Measurements from ENCODE around the gene TMEM41A.

Gene TMEM41A

DNA sequence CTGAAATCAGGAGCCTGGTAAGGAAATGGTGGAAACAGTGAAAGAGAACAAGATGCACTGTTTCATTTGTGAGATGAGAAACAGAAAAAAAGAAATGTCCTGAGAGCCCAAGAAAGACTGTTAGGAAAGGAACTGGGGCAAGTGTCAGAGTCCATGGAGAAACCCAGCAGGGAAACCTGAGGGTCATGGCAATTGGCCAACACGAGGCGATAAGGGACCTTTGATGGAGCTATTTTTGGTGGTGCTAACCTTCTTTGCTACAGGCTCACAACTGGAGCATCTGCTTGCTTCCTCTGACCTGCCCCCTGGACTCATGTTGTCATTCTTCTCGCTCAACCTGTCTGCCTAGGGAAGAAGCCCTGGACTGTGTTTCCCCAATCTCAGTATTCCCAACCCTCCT, 4.2 kb upstream of the TMEM41A start:
- Histone ChIP-seq H3K79me2 (ENCODE audit: insufficient read depth, low read length) (0 out of 2 replicates have a peak, but pooled peaks cover 1% of the 10 kb centered on the region), H3K4me2 (ENCODE audit: low read length) (no peak overlapping the region)
- TF ChIP-seq, protein P1, sequence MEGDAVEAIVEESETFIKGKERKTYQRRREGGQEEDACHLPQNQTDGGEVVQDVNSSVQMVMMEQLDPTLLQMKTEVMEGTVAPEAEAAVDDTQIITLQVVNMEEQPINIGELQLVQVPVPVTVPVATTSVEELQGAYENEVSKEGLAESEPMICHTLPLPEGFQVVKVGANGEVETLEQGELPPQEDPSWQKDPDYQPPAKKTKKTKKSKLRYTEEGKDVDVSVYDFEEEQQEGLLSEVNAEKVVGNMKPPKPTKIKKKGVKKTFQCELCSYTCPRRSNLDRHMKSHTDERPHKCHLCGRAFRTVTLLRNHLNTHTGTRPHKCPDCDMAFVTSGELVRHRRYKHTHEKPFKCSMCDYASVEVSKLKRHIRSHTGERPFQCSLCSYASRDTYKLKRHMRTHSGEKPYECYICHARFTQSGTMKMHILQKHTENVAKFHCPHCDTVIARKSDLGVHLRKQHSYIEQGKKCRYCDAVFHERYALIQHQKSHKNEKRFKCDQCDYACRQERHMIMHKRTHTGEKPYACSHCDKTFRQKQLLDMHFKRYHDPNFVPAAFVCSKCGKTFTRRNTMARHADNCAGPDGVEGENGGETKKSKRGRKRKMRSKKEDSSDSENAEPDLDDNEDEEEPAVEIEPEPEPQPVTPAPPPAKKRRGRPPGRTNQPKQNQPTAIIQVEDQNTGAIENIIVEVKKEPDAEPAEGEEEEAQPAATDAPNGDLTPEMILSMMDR (IDR thresholded peaks at IDR 0.05; ENCODE audit: low read length): no peak
- TF ChIP-seq EZH2 (IDR thresholded peaks at IDR 0.05; ENCODE audit: borderline replicate concordance, low read length): no peak

DNA sequence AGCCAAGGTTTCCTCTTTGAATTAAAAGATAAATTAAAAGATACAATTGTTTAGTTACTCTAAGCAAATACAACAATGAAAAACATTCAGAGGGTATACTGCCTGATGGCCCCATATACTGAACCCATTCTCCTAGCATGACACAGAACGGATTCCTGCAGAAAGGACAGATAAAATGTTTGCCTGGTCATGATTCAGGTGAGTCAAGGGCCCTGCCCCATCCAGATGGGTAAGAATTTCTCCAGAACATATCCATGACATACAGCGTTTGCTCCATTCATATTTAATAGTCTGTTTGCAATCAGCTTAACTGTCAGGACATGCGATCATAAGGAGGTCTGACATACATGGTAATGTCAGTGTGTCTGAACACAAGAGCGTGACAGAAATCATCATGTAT, 8.6 kb downstream of the TMEM41A start:
- Histone ChIP-seq H3K79me2 (ENCODE audit: insufficient read depth, low read length) (no peaks in the 10 kb centered on the region), H3K36me3 (ENCODE audit: insufficient read depth, low read length) (peaks cover 53% of the 10 kb centered on the region; the same call in 1 of the 2 replicates), H3K4me2 (ENCODE audit: low read length) (no peak overlapping the region), H2AFZ (ENCODE audit: low read length) (no peak overlapping the region), H3K27ac (ENCODE audit: low read depth, low read length, poor library complexity, severe bottlenecking) (no peak overlapping the region), H3K4me1 (ENCODE audit: insufficient read depth, low read length, severe bottlenecking) (no peaks in the 10 kb centered on the region), H3K9ac (ENCODE audit: low read length) (no peak overlapping the region), H3K27me3 (ENCODE audit: insufficient read depth, low read length) (no peaks in the 10 kb centered on the region), H3K9me2 (ENCODE audit: low read depth, low read length) (no peaks in the 10 kb centered on the region), H4K20me1 (ENCODE audit: insufficient read depth, low read length) (no peaks in the 10 kb centered on the region), H3K9me3 (ENCODE audit: low read length) (no peaks in the 10 kb centered on the region), H3F3A (ENCODE audit: insufficient read depth, low read length) (no peaks in the 10 kb centered on the region), H3K4me3 (ENCODE audit: low read depth, low read length, poor library complexity, severe bottlenecking) (no peak overlapping the region)
- no peak for TF ChIP-seq EZH2 (IDR thresholded peaks at IDR 0.05; ENCODE audit: borderline replicate concordance, low read length)
- TF ChIP-seq, protein P1 (IDR thresholded peaks at IDR 0.05; ENCODE audit: low read length): no peak

More for the DNA sequence above, 4.2 kb upstream of the TMEM41A start:
- H2AFZ ChIP-seq (ENCODE audit: low read length): no peak overlapping the region
- H3K4me1 ChIP-seq (ENCODE audit: insufficient read depth, low read length, severe bottlenecking): peaks cover 2% of the 10 kb centered on the region
- no peaks in the 10 kb centered on the region for H3F3A ChIP-seq (ENCODE audit: insufficient read depth, low read length)
- no peaks in the 10 kb centered on the region for H4K20me1 ChIP-seq (ENCODE audit: insufficient read depth, low read length)
- H3K27ac ChIP-seq (ENCODE audit: low read depth, low read length, poor library complexity, severe bottlenecking): no peak overlapping the region
- no peak overlapping the region for H3K9ac ChIP-seq (ENCODE audit: low read length)
- H3K9me3 ChIP-seq (ENCODE audit: low read length): no peaks in the 10 kb centered on the region
- no peaks in the 10 kb centered on the region for H3K36me3 ChIP-seq (ENCODE audit: insufficient read depth, low read length)
- H3K4me3 ChIP-seq (ENCODE audit: low read depth, low read length, poor library complexity, severe bottlenecking): no peak overlapping the region
- no peaks in the 10 kb centered on the region for H3K9me2 ChIP-seq (ENCODE audit: low read depth, low read length)
- H3K27me3 ChIP-seq (ENCODE audit: insufficient read depth, low read length): no peaks in the 10 kb centered on the region

DNA sequence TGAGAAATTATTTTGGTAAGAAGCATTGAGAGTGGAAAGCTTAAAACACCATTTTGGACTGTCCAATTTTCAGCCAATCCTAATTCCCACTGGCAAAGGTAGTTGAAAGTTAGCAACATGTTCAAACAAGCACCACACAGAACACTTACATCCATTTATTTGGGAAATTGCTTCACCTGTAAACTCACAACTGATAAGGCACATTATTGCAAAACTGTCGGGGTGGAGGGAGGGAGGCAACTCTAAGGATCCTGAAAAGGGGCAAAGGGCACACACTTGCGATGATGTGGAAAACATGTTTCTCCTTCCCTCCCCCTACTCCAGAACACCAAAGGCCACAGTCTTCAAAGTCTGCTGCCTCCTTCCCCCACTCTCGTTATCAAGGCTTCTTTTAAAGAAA, 9.4 kb downstream of the TMEM41A start:
- H3K36me3 ChIP-seq (ENCODE audit: insufficient read depth, low read length): peaks cover 45% of the 10 kb centered on the region; the same call in 1 of the 2 replicates
- TF ChIP-seq, protein P1 (IDR thresholded peaks at IDR 0.05; ENCODE audit: low read length): no peak
- no peak for TF ChIP-seq EZH2 (IDR thresholded peaks at IDR 0.05; ENCODE audit: borderline replicate concordance, low read length)
- no peaks in the 10 kb centered on the region for H3K4me1 ChIP-seq (ENCODE audit: insufficient read depth, low read length, severe bottlenecking)
- no peaks in the 10 kb centered on the region for H3F3A ChIP-seq (ENCODE audit: insufficient read depth, low read length)
- no peaks in the 10 kb centered on the region for H3K27me3 ChIP-seq (ENCODE audit: insufficient read depth, low read length)
- no peaks in the 10 kb centered on the region for H3K9me2 ChIP-seq (ENCODE audit: low read depth, low read length)
- H2AFZ ChIP-seq (ENCODE audit: low read length): no peak overlapping the region
- no peaks in the 10 kb centered on the region for H3K79me2 ChIP-seq (ENCODE audit: insufficient read depth, low read length)
- H4K20me1 ChIP-seq (ENCODE audit: insufficient read depth, low read length): no peaks in the 10 kb centered on the region
- no peak overlapping the region for H3K9ac ChIP-seq (ENCODE audit: low read length)
- H3K27ac ChIP-seq (ENCODE audit: low read depth, low read length, poor library complexity, severe bottlenecking): no peak overlapping the region
- H3K4me3 ChIP-seq (ENCODE audit: low read depth, low read length, poor library complexity, severe bottlenecking): no peak overlapping the region
- H3K4me2 ChIP-seq (ENCODE audit: low read length): no peak overlapping the region
- H3K9me3 ChIP-seq (ENCODE audit: low read length): no peaks in the 10 kb centered on the region

All from OCI-LY1 (cell line).